DMS 273 (cell line): ENCODE results near the gene R3HDM2.

Source experiments
- DNase-seq: peaks from one replicate; lab custom pipeline; 2025; ENCODE audit not compliant: unreplicated experiment; lab: John Stamatoyannopoulos, UW

R3HDM2 gene

DNA sequence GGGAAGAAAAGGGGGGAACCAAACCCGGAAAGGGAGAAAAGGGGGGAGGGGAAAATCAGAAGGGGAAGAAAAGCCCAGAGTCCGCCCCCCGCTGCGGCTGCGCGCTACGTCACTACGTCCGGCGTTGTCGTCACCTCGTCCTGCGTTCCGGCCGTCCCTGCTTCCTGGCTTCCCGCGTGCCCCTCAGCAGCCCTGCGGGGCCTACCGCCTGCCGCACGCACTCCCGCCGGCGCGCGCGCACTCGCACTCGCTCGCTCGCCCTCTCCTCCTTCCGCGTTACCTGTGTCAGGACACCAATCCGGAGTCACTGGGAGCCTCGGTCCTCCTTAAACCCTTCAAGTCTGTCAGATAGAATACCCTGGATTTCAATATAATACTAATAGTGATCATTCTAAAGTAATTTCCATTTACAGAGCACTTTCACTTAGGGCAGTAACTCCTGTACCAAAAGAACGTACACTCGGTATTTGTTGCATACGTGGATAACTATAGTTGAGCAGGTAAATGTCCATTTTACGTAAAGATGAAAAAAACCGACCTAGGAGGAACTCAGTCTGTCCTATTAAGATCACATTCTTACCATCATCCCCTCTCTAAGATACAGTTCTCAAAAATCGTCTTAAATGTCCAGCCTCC, at the start of gene R3HDM2:
Gene R3HDM2 (minus strand): TSS at position 113 of the 636 bp plus-strand sequence. CDS start 120,615 bp downstream, outside the sequence.
- peak; percentile 95 for DNase-seq

DNA sequence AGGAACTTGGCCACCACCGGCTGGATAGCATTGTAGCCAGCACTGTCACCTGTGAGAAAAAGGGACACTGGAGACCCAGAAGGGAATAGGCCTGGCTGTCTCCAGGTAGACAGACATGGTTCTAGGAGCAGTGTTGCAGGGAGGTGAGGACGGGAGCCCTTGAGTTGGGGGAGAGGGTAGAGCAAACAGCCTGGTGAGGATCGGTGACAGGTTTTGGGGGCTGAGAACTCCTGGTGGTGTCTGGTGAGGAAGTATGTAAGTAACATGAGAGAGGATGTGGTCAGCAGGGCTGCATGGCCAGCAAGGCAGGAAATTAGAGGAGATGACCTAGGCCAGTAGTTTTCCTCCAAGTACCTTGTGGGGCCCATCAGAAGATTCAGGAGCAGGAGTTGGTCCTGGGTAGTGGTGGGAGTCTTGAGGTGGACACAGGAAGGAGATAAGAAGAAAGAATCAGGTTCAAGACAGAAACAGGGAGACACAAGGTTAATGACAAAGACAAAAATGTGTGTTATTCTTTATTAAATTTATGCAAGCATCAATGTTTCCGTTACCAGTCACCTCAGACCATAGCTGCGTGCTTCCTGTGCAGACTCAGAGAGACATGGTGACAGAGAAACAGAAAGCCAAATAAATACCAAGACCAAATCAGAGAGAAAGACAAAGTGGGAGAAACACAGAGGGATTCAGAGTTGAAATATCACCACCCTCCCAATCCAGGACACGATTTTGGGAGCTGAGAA, 48.7 kb upstream of the R3HDM2 start, which contains the start of gene ARHGAP9:
Gene ARHGAP9 (minus strand): TSS at position 491 of the 740 bp plus-strand sequence. CDS start 460 bp downstream, at position 31.
- no peak for DNase-seq

GRCh38 chr12:57479043-57479375, 48.2 kb upstream of the R3HDM2 start:
- peak; percentile 22 for DNase-seq

DNA sequence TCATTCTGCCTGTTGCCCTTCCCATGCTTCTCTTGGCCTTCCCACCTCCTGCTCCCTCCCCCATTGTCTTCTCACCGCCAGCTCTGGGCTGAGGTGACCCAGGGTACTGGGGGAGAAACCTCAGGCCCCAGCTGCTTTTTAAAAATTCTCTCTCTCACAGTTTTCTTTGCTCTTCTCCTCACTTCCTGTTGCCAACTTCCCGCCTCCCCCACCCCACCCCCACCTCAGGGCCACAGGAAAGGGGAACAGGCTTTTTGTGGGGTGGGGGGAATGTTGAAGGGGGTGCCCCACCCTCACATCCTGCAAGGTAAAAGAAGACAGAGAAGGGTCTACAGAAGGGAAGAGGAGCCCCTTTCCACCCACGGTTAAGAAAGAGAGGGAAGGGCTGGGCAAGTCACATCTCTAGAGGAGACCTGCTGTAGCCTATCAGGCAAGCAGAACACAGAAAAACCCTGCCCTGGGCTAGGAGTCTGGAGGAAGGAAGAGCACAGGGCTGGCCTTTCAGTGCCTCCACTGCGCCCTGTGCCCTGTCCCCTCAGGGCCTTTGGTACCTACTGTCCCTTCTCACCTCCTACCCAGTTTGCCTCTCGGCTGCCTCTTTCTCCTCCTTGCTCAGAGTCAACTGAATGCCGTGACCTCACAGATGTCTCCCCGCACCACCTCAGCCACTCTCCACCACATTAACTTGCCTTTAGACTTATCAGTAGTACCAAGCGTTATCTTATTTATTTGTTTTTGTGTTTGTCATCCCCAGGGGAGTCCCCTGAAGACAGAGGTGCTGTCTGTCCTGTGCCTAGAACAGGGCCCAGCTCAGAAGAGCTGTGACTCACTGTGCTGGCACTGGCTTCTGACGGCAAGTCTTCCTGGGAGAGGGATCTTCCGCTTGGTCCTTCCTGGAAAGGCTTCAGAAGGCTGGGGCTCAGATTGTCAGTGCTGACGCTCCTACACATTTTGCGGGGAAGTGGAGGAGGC, 47.2 kb upstream of the R3HDM2 start:
- DNase-seq = no peak

DNA sequence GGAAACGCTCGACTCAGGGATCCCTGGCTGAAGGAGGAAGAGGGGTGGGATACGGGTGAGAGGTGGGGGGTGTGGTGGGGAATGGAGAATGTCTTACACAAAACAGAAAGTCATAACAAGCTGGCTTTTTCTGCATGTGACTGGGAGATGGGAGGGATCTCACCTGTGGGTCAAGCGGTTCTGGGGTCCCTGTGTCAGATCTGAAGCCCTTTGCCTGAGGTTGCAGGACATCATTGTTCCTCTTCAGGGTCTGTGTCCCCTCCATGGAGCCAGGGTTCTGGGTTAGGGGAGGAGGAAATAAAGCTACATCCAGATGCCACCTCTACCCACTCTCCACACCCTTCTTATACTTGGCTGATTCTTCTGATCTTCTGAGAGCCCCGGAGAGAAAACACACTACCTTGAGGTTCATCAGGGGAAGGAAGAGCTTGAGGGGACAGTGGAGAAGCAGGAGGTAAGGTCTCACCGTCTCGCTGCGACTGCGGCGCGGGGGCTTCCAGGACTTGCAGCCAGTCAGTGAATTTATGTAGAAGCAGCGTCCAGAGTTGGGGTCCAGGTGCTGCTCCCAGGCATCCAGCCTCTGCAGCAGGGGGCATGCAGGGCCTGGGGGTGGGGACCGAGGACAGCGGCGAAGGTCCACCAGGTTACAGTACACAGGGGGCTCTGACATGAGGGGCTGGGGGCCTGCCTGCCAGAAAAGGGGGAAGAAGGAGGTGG, 46.3 kb upstream of the R3HDM2 start:
- DNase-seq = no peak

GRCh38 chr12:57476162-57476992, 45.5 kb upstream of the R3HDM2 start:
- DNase-seq = peak; percentile 32

GRCh38 chr12:57475271-57476161, 44.7 kb upstream of the R3HDM2 start:
- peak; percentile 32 for DNase-seq

GRCh38 chr12:57474862-57475261, 44.0 kb upstream of the R3HDM2 start:
- DNase-seq = no peak

- DNase-seq = no peak
Measured at GRCh38 chr12:57474430-57474829, 43.6 kb upstream of the R3HDM2 start.

DNA sequence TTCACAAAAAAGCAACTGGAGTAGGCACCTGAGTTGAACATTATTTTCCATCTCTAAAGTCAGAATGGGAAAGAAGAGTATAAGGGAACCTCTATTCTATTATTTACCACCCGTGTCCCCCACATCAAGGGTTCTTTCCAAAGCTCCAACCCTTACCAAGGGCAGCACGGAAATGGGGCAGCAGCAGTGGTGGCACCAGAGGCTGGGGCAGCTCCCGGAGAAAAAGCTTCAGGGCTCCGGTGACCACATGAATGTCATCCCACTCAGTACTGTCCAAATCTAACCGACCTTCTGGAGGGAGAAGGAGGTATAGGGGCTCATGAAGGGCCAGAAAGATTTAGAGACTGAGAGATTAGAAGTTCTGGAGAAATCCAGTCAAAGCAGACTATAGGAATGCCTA, 43.0 kb upstream of the R3HDM2 start:
- no peak for DNase-seq

- no peak for DNase-seq
Measured at GRCh38 chr12:57473392-57473791, 42.5 kb upstream of the R3HDM2 start.

- DNase-seq = no peak
Measured at GRCh38 chr12:57472391-57472790, 41.5 kb upstream of the R3HDM2 start.

- no peak for DNase-seq
Measured at GRCh38 chr12:57471661-57472060, 40.8 kb upstream of the R3HDM2 start.

GRCh38 chr12:57470970-57471656, 40.3 kb upstream of the R3HDM2 start:
- DNase-seq = no peak

DNA sequence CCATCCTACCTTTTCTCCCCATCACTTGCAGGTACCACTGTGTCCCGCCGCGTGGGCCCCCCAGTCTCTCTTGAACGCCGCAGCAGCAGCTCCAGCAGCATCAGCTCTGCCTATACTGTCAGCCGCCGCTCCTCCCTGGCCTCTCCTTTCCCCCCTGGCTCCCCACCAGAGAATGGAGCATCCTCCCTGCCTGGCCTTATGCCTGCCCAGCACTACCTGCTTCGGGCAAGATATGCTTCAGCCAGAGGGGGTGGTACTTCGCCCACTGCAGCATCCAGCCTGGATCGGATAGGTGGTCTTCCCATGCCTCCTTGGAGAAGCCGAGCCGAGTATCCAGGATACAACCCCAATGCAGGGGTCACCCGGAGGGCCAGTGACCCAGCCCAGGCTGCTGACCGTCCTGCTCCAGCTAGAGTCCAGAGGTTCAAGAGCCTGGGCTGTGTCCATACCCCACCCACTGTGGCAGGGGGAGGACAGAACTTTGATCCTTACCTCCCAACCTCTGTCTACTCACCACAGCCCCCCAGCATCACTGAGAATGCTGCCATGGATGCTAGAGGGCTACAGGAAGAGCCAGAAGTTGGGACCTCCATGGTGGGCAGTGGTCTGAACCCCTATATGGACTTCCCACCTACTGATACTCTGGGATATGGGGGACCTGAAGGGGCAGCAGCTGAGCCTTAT, 39.6 kb upstream of the R3HDM2 start:
- DNase-seq = no peak

DNA sequence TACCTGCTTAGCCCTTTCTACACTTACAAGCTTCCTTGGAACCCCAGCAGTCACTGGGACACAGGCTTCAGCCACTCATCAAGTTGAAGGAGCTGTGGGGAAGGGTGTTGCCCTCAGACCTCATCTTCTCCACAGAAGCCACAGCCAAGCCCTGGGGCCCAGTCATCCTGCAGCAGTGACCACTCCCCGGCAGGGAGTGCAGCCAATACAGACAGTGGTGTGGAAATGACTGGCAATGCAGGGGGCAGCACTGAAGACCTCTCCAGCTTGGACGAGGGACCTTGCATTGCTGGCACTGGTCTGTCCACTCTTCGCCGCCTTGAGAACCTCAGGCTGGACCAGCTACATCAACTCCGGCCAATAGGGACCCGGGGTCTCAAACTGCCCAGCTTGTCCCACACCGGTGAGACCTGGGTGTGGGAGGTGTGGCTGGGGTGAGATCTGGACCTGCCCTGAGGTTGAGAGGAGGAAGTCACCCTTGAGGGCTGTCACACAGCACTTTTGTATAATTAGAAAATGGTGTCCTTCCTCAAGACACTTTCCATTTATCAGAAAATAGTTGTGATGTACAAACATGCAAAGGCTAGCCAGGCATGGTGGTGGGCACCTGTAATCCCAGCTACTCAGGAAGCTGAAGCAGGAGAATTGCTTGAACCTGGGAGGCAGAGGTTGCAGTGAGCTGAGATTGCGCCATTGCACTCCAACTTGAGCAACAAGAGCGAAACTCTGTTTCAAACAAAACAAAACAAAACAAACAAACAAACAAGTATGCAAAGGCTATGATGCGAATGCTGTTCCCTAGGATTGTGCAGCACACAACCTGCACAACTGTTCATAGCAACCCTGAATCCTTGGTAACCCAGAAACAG, 38.7 kb upstream of the R3HDM2 start:
- no peak for DNase-seq

DNA sequence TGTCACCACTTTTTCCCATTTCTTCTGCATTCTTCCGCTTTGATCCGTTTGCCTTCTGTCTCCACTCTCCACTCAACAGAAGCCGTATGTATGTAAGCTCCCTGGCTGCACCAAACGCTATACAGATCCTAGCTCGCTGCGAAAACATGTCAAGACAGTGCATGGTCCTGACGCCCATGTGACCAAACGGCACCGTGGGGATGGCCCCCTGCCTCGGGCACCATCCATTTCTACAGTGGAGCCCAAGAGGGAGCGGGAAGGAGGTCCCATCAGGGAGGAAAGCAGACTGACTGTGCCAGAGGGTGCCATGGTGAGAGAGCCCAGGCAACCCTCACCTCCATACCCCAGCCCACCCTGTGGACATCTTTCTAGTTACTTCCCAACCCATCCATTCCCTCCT, 37.1 kb upstream of the R3HDM2 start:
- no peak for DNase-seq
